LNCaP clone FGC (cell line): ENCODE measurements around the gene DDR2.

Experiments
- DNase-seq: peaks from one replicate; pipeline ENCODE4 v3.0.0-alpha.2; 2011; ENCODE audit warnings: low read depth
- H3K4me3 ChIP-seq: 2 replicates; pipeline ENCODE4 v1.5.1; 2011; ENCODE audit warnings: mild to moderate bottlenecking, low read depth, low read length, control low read depth
- CTCF ChIP-seq: IDR thresholded peaks from 2 replicates; pipeline ENCODE4 v1.5.1; 2012; ENCODE audit warnings: mild to moderate bottlenecking; ENCODE audit not compliant: control insufficient read depth, insufficient read depth; ENCODE audit errors: extremely low read depth

The DDR2 gene

GRCh38 chr1:162717548-162718184, 85.4 kb downstream of the DDR2 start:
- no peak for TF ChIP-seq CTCF
- H3K4me3 ChIP-seq: no peak overlapping the region
- no peak for DNase-seq

- DNase-seq: no peak
- no peak for TF ChIP-seq CTCF
- H3K4me3 ChIP-seq: no peak overlapping the region
Observed at GRCh38 chr1:162719678-162720077, 87.4 kb downstream of the DDR2 start.

GRCh38 chr1:162720996-162721395, 88.7 kb downstream of the DDR2 start:
- H3K4me3 ChIP-seq: no peak overlapping the region
- no peak for TF ChIP-seq CTCF
- no peak for DNase-seq

- DNase-seq: no peak
- TF ChIP-seq CTCF: no peak
Observed at GRCh38 chr1:162721471-162721870, 89.2 kb downstream of the DDR2 start.

GRCh38 chr1:162722036-162722435, 89.8 kb downstream of the DDR2 start:
- TF ChIP-seq CTCF: no peak
- no peak overlapping the region for H3K4me3 ChIP-seq
- no peak for DNase-seq

More at GRCh38 chr1:162721471-162721870, 89.2 kb downstream of the DDR2 start:
- no peak overlapping the region for H3K4me3 ChIP-seq

- DNase-seq: no peak
- no peak overlapping the region for H3K4me3 ChIP-seq
- no peak for TF ChIP-seq CTCF
Observed at GRCh38 chr1:162724583-162725120, 92.4 kb downstream of the DDR2 start.
